WTC11 (cell line): Measurements from ENCODE around the gene FOXN3.

Source experiments
- CTCF ChIP-seq: fragments of 200-600 bp; IDR thresholded peaks from 2 replicates; pipeline ENCODE4 v1.8.0; 2022; ENCODE audit warnings: antibody characterized with exemption
- ETV6 ChIP-seq: sonication (generic); formaldehyde crosslinking; IDR thresholded peaks from 2 replicates; pipeline ENCODE4 v1.8.1; 2022; ENCODE audit warnings: mild to moderate bottlenecking, missing genetic modification reagents
- SP1 ChIP-seq: sonication (generic); formaldehyde crosslinking; conservative IDR thresholded peaks from 2 replicates; pipeline ENCODE4 v1.8.1; 2022; ENCODE audit warnings: missing genetic modification reagents

GRCh38 chr14:89391123-89391522, 25.9 kb downstream of the FOXN3 start:
- no peak for TF ChIP-seq ETV6 (CRISPR knock-in tag)
- TF ChIP-seq SP1 (CRISPR knock-in tag) = no peak
- TF ChIP-seq CTCF = no peak
